Stimulated activated CD4-positive, alpha-beta T cell treated with anti-CD3 and anti-CD28 coated beads, Interleukin-4, amount 100 ng/mL, for 1 hour (primary cell): ENCODE results near the gene TAF6.

Experiments
- DNase-seq: peaks from one replicate; pipeline ENCODE4 v3.0.0-alpha.2; 2020

The TAF6 gene

DNA sequence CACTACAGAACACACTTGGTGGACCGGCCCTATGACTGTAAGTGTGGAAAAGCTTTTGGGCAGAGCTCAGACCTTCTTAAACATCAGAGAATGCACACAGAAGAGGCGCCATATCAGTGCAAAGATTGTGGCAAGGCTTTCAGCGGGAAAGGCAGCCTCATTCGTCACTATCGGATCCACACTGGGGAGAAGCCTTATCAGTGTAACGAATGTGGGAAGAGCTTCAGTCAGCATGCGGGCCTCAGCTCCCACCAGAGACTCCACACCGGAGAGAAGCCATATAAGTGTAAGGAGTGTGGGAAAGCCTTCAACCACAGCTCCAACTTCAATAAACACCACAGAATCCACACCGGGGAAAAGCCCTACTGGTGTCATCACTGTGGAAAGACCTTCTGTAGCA is 55.0 kb downstream of the TAF6 start:
- no peak for DNase-seq

DNA sequence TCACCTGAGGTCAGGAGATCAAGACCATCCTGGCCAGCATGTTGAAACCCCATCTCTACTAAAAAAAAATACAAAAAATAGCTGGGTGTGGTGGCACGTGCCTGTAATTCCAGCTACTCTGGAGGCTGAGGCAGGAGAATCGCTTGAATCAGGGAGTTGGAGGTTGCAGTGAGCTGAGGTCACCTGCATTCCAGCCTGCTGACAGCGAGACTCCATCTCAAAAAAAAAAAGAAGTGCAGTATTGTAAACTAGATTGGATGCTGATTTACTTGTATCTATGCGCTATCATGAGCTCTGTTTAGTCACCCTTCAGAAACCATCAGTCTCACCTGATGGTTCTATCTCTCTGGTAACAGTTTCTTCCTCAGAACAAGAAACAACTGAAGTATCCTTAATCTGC is 55.8 kb downstream of the TAF6 start:
- no peak for DNase-seq

DNA sequence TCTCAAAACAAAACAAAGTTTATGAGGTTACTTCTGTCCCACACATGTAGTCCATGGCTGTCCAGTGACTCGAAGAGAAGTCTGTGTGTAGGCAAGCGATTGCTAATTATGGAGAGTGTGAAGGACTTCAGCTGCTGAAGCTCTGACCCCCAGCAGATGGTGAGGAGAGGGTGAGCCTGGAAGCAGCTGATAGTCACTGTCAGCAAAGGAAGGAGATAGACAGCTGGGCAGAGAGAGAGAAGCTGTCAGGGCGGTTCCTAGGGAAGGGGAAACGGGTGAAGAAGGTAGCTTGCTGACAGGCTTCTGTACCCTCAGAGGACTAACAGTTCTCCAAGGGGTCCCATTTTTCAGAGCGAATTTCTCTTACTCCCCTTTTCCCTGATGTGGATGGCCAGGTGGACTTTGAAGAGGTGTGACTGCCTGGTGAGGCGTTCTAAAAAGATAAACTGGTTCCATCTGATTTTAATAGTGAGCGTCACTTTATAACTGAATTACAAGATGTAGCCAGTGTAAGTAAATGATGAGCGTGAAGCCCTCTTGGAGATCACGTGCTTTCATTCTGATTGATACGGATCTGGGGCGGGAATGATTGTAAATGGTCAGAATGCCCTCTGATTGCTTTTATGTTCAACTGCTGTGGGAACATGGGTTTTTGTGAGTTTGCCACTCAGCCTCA is 57.5 kb downstream of the TAF6 start:
- no peak for DNase-seq

DNA sequence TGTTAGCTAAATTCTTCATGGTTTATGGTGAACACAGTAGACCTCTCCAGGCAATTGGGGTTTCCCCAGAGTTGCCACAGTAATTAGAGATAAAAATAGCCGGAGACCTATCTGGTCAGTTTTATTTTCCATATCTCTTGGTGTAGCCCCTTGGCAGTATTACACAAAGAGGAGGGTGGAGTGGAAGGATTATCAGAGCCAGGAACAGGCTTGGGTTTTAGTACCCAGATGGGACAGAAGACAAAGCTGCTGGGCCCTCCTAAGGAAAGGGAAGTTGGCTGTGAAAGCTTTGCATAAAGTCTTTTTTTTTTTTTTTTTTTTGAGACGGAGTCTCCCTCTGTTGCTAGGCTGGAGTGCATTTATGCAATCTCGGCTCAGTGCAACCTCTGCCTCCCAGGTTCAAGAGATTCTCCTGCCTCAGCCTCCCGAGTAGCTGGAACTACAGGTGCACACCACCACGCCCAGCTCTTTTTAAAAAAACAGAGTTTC is 59.9 kb downstream of the TAF6 start:
- DNase-seq = no peak
